H9 (cell line): Measurements from ENCODE around the gene CLASP2. TPM values are rescaled to one million over a fixed set of nuclear protein-coding genes. Genes with fewer than 3 reads are reported as not detected.
"Not testable (repeated sequence)": the region's sequence is repeated elsewhere in the genome, so short reads cannot be mapped to it uniquely, and the experiment has no call there.

ENCODE experiments used
- DNase-seq: peaks from one replicate; pipeline ENCODE4 v3.0.0-alpha.2; 2017
- H2AFZ ChIP-seq: one replicate; pipeline ENCODE4 v1.6.1; 2013; ENCODE audit warnings: mild to moderate bottlenecking, low read length, control low read depth, moderate library complexity
- H2AK5ac ChIP-seq: 2 replicates; pipeline ENCODE4 v1.6.1; 2013; ENCODE audit warnings: low read length, control low read depth, mixed read lengths; ENCODE audit not compliant: insufficient read length
- H2BK120ac ChIP-seq: one replicate; pipeline ENCODE4 v1.6.1; 2013; ENCODE audit warnings: low read depth, mild to moderate bottlenecking, low read length, control low read depth, inconsistent platforms; ENCODE audit not compliant: poor library complexity, severe bottlenecking
- H2BK12ac ChIP-seq: 2 replicates; pipeline ENCODE4 v1.6.1; 2013; ENCODE audit warnings: low read length, control low read depth, mixed read lengths, low read depth; ENCODE audit not compliant: insufficient read length
- H2BK15ac ChIP-seq: 2 replicates; pipeline ENCODE4 v1.6.1; 2013; ENCODE audit warnings: low read depth, low read length, control low read depth
- H2BK20ac ChIP-seq: one replicate; pipeline ENCODE4 v1.6.1; 2013; ENCODE audit warnings: low read depth, mild to moderate bottlenecking, low read length, control low read depth, inconsistent platforms; ENCODE audit not compliant: poor library complexity, severe bottlenecking
- H2BK5ac ChIP-seq: 2 replicates; pipeline ENCODE4 v1.6.1; 2013; ENCODE audit warnings: low read length, control low read depth, mixed read lengths; ENCODE audit not compliant: insufficient read length
- H3K14ac ChIP-seq: 2 replicates; pipeline ENCODE4 v1.6.1; 2013; ENCODE audit warnings: low read length, control low read depth; ENCODE audit not compliant: insufficient read depth
- H3K18ac ChIP-seq: 2 replicates; pipeline ENCODE4 v1.6.1; 2013; ENCODE audit warnings: low read depth, mild to moderate bottlenecking, mixed read lengths, low read length, control low read depth; ENCODE audit not compliant: insufficient read length
- H3K23ac ChIP-seq: 2 replicates; pipeline ENCODE4 v1.6.1; 2013; ENCODE audit warnings: low read length, control low read depth, mixed read lengths, low read depth; ENCODE audit not compliant: insufficient read length
- H3K23me2 ChIP-seq: 2 replicates; pipeline ENCODE4 v1.6.1; 2013; ENCODE audit warnings: low read depth, mild to moderate bottlenecking, mixed read lengths, low read length, control low read depth; ENCODE audit not compliant: insufficient read length, poor library complexity, severe bottlenecking
- H3K27ac ChIP-seq: 2 replicates; pipeline ENCODE4 v1.5.1; 2013; ENCODE audit warnings: low read length, control low read depth, mixed read lengths, low read depth; ENCODE audit not compliant: insufficient read length
- H3K27me3 ChIP-seq: 2 replicates; pipeline ENCODE4 v1.6.1; 2013; ENCODE audit warnings: low read length, control low read depth, inconsistent platforms; ENCODE audit not compliant: insufficient read depth
- H3K4ac ChIP-seq: 2 replicates; pipeline ENCODE4 v1.6.1; 2013; ENCODE audit warnings: low read depth, mild to moderate bottlenecking, control low read depth, inconsistent platforms, low read length, moderate library complexity
- H3K4me1 ChIP-seq: 2 replicates; pipeline ENCODE4 v1.6.1; 2013; ENCODE audit warnings: low read length, control low read depth, inconsistent platforms; ENCODE audit not compliant: insufficient read depth
- H3K4me2 ChIP-seq: 2 replicates; pipeline ENCODE4 v1.6.1; 2013; ENCODE audit warnings: low read length, control low read depth, mixed read lengths; ENCODE audit not compliant: insufficient read length, insufficient read depth
- H3K56ac ChIP-seq: 2 replicates; pipeline ENCODE4 v1.6.1; 2013; ENCODE audit warnings: low read depth, mild to moderate bottlenecking, mixed read lengths, low read length, control low read depth; ENCODE audit not compliant: insufficient read length
- H3K79me1 ChIP-seq: 2 replicates; pipeline ENCODE4 v1.6.1; 2013; ENCODE audit warnings: low read depth, mild to moderate bottlenecking, moderate library complexity, low read length, control low read depth, inconsistent platforms; ENCODE audit not compliant: insufficient read depth, poor library complexity, severe bottlenecking
- H3K79me2 ChIP-seq: 2 replicates; pipeline ENCODE4 v1.6.1; 2013; ENCODE audit warnings: low read length, control low read depth, inconsistent platforms; ENCODE audit not compliant: insufficient read depth
- H3K9ac ChIP-seq: 2 replicates; pipeline ENCODE4 v1.6.1; 2013; ENCODE audit warnings: low read length, control low read depth, mixed read lengths; ENCODE audit not compliant: insufficient read length; ENCODE audit errors: extremely low read depth
- H3K9me3 ChIP-seq: one replicate; pipeline ENCODE4 v1.6.1; 2013; ENCODE audit warnings: low read depth, low read length, inconsistent platforms; ENCODE audit not compliant: control insufficient read depth
- H3T11ph ChIP-seq: one replicate; pipeline ENCODE4 v1.6.1; 2013; ENCODE audit warnings: mild to moderate bottlenecking, low read length, control low read depth, inconsistent platforms
- H4K20me1 ChIP-seq: one replicate; pipeline ENCODE4 v1.6.1; 2013; ENCODE audit not compliant: control insufficient read depth, insufficient read length, insufficient read depth
- H4K5ac ChIP-seq: 2 replicates; pipeline ENCODE4 v1.6.1; 2013; ENCODE audit warnings: low read depth, mild to moderate bottlenecking, mixed read lengths, low read length, control low read depth; ENCODE audit not compliant: insufficient read length
- H4K8ac ChIP-seq: replicated peaks from 2 replicates; pipeline ENCODE4 v1.6.1; 2013; ENCODE audit warnings: low read length, control low read depth, mixed read lengths, low read depth; ENCODE audit not compliant: insufficient read length
- H4K91ac ChIP-seq: 2 replicates; pipeline ENCODE4 v1.6.1; 2013; ENCODE audit warnings: low read depth, mild to moderate bottlenecking, moderate library complexity, mixed read lengths, low read length, control low read depth; ENCODE audit not compliant: insufficient read length
- H3K27ac Mint-ChIP-seq, 3 experiments: 2 replicates in 2 of 3; 3 replicates in 1 of 3; pipeline ENCODE4 v1.8.0; 2020 to 2021; ENCODE audit warnings: mixed read lengths in 3 of 3, mild to moderate bottlenecking in 1 of 3, moderate library complexity in 1 of 3
- H3K27me3 Mint-ChIP-seq: 2 replicates; pipeline ENCODE4 v1.8.0; 2021; ENCODE audit warnings: low read depth, mild to moderate bottlenecking, moderate library complexity, mixed read lengths
- H3K36me3 Mint-ChIP-seq, 3 experiments: 2 replicates in 2 of 3; 3 replicates in 1 of 3; pipeline ENCODE4 v1.8.0; 2020 to 2021; ENCODE audit warnings: low read depth in 3 of 3, mixed read lengths in 3 of 3; ENCODE audit not compliant: insufficient read depth in 1 of 3
- H3K4me1 Mint-ChIP-seq, 2 experiments: 2 replicates each; pipeline ENCODE4 v1.8.0; 2020; ENCODE audit warnings: mixed read lengths in 2 of 2
- H3K4me3 Mint-ChIP-seq, 2 experiments: 2 replicates in 1 of 2; 3 replicates in 1 of 2; pipeline ENCODE4 v1.8.0; 2020 to 2021; ENCODE audit warnings: mild to moderate bottlenecking in 2 of 2, mixed read lengths in 2 of 2, moderate library complexity in 1 of 2
- H3K9me3 Mint-ChIP-seq, 2 experiments: 2 replicates in 1 of 2; 3 replicates in 1 of 2; pipeline ENCODE4 v1.8.0; 2020; ENCODE audit warnings: mild to moderate bottlenecking in 2 of 2, mixed read lengths in 2 of 2, moderate library complexity in 1 of 2
- CTCF ChIP-seq: fragments of 200-600 bp; sonication (generic); conservative IDR thresholded peaks from 3 replicates; pipeline ENCODE4 v1.8.0; 2021; ENCODE audit warnings: antibody characterized with exemption, mild to moderate bottlenecking
- WGBS: extraction: QIAGEN DNeasy Blood & Tissue Kit; methylation state at CpG from one replicate; pipeline ENCODE4 v1.1.7; 2013; ENCODE audit warnings: missing lambda C conversion rate, low lambda C conversion rate, mixed read lengths; ENCODE audit not compliant: insufficient read length; ENCODE audit errors: extremely low coverage; 5-methylcytosine and 5-hydroxymethylcytosine counted together
- total RNA-seq: library from RNA; stranded (reverse); gene quantifications from 2 replicates; pipeline ENCODE4 v1.2.1, GENCODE V29; 2021

The CLASP2 gene
- total RNA-seq, 1 experiment from 2014 or later: 60.5 TPM

- peaks cover 24 to 29% of the 10 kb centered on the region in 2 experiments for H3K9me3 Mint-ChIP-seq
- DNase-seq: no peak
- Histone ChIP-seq H3K23me2 (no peaks in the 10 kb centered on the region), H3K9ac (no peak overlapping the region), H3K4ac (no peak overlapping the region), H3K56ac (no peak overlapping the region), H3K27me3 (no peaks in the 10 kb centered on the region), H2BK5ac (no peak overlapping the region), H4K91ac (no peak overlapping the region), H4K20me1 (no peaks in the 10 kb centered on the region), H2BK120ac (no peak overlapping the region), H3K79me2 (no peaks in the 10 kb centered on the region), H3K4me2 (no peak overlapping the region), H2BK15ac (no peak overlapping the region), H3T11ph (no peak overlapping the region), H3K4me1 (no peaks in the 10 kb centered on the region), H2BK12ac (no peak overlapping the region), H3K18ac (no peak overlapping the region), H3K27ac (no peak overlapping the region), H2BK20ac (no peak overlapping the region), H2AK5ac (no peak overlapping the region), H3K23ac (no peak overlapping the region), H3K14ac (no peak overlapping the region), H3K79me1 (no peaks in the 10 kb centered on the region), H2AFZ (no peak overlapping the region), H4K5ac (no peak overlapping the region), H3K9me3 (no peaks in the 10 kb centered on the region), H4K8ac (no peak overlapping the region)
- WGBS: no CpG with 5 or more reads among the region's 1 CpG
- no peak overlapping the region for H3K4me3 Mint-ChIP-seq
- H3K27me3 Mint-ChIP-seq: no peaks in the 10 kb centered on the region
- H3K4me1 Mint-ChIP-seq: peaks cover 4% of the 10 kb centered on the region in 2 experiments
- peaks cover 39 to 65% (median 57%) of the 10 kb centered on the region in 3 experiments for H3K36me3 Mint-ChIP-seq
- H3K27ac Mint-ChIP-seq: no peak overlapping the region
- TF ChIP-seq CTCF: no peak
Observed at GRCh38 chr3:33678073-33678472, 40.0 kb downstream of the CLASP2 start.

- not testable (repeated sequence) for H3K79me1 ChIP-seq, H3K23ac ChIP-seq, H3K4me1 Mint-ChIP-seq, H3K18ac ChIP-seq, H4K5ac ChIP-seq, H3K4ac ChIP-seq, H2BK5ac ChIP-seq, H4K8ac ChIP-seq, H3K27me3 ChIP-seq, H4K20me1 ChIP-seq, H3K27ac ChIP-seq, H3K23me2 ChIP-seq, H3K27me3 Mint-ChIP-seq, H3K4me2 ChIP-seq, H3K56ac ChIP-seq, H2BK20ac ChIP-seq, H3K79me2 ChIP-seq, H3T11ph ChIP-seq, H2BK15ac ChIP-seq, H2AK5ac ChIP-seq, H2BK120ac ChIP-seq, H3K9me3 ChIP-seq, H3K27ac Mint-ChIP-seq, H2AFZ ChIP-seq, H3K4me3 Mint-ChIP-seq, H3K4me1 ChIP-seq, DNase-seq, H3K14ac ChIP-seq, H3K9ac ChIP-seq, H2BK12ac ChIP-seq, H4K91ac ChIP-seq
- Mint-ChIP-seq H3K36me3 (peaks cover 45 to 63% (median 57%) of the 10 kb centered on the region in 3 experiments), H3K9me3 (peaks cover 35 to 43% of the 10 kb centered on the region in 2 experiments)
- no CpG with 5 or more reads among the region's 3 CpGs for whole genome bisulfite sequencing
Observed at GRCh38 chr3:33673436-33673835, 44.6 kb downstream of the CLASP2 start.
